Fibroblast of the aortic adventitia (primary cell): Measurements from ENCODE around the gene GAL3ST2. TPM values are rescaled to one million over a fixed set of nuclear protein-coding genes. Genes with fewer than 3 reads are reported as not detected.
"Not testable (repeated sequence)": the region's sequence is repeated elsewhere in the genome, so short reads cannot be mapped to it uniquely, and the experiment has no call there.

ENCODE experiments used
- DNase-seq: peaks from one replicate; pipeline ENCODE4 v3.0.0-alpha.2; 2010; ENCODE audit warnings: low read depth
- H3K4me3 ChIP-seq: 2 replicates; pipeline ENCODE4 v1.5.1; 2011; ENCODE audit warnings: low read depth, mild to moderate bottlenecking, control low read depth, low read length, moderate library complexity
- total RNA-seq: library from RNA; depleted of rRNA; stranded (reverse); fragments of >200 nt; gene quantifications from 2 replicates; pipeline ENCODE4 v1.2.3, GENCODE V29; 2012; ENCODE audit warnings: low replicate concordance
- TF ChIP-seq, protein P1 (sequence below): IDR thresholded peaks from 2 replicates; pipeline ENCODE4 v1.5.1; 2011; ENCODE audit warnings: mild to moderate bottlenecking, low read length, control low read depth, inconsistent platforms; ENCODE audit not compliant: insufficient read depth

Gene GAL3ST2
- total RNA-seq, 1 donor = not detected

DNA sequence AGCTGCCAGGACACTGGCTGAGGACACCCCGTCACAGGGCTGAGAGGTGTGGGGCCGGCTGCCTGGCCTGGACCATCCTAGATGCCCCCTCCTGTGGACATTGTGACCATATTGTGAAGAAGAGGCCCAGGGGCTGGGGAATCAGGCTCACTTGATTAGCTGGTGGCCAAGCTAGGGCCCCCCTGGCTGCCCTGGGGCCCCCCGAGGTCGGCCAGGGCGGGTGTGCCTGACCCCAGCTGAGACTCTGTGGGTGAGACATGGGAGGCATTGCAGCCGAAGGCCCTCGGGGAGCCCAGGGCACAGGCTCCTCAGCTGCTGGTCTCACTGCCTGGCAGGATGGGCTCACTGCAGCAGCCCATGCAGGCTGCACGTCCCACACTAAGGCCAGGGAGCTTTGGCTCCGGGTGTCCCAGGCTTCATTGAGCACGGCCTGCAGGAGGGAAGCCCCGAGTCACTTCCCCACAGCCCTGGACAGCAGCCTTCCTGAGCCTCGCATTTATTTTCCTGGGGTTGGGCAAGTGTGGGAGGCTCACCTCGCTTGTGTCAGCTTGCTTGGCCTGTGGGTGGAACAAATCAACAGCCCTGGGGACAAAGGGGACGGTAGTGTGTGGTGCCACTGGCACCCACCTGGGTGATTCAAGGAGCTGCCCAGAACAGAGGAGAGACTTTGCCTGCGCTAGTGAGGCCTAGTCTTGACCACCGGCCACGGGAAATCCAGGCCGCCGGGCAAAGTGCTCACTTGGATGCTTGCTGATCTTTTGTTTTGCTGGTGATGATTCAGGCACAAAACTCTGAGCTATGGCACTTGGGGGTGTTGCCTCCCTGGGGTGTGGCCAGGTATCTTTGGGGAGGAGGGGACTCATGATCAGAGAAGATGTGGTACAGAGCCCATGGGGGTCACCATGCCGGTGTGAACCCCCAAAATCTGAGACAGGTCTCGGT is 1.3 kb downstream of the GAL3ST2 start:
- no peak for DNase-seq
- no peak overlapping the region for H3K4me3 ChIP-seq
- TF ChIP-seq, protein P1, sequence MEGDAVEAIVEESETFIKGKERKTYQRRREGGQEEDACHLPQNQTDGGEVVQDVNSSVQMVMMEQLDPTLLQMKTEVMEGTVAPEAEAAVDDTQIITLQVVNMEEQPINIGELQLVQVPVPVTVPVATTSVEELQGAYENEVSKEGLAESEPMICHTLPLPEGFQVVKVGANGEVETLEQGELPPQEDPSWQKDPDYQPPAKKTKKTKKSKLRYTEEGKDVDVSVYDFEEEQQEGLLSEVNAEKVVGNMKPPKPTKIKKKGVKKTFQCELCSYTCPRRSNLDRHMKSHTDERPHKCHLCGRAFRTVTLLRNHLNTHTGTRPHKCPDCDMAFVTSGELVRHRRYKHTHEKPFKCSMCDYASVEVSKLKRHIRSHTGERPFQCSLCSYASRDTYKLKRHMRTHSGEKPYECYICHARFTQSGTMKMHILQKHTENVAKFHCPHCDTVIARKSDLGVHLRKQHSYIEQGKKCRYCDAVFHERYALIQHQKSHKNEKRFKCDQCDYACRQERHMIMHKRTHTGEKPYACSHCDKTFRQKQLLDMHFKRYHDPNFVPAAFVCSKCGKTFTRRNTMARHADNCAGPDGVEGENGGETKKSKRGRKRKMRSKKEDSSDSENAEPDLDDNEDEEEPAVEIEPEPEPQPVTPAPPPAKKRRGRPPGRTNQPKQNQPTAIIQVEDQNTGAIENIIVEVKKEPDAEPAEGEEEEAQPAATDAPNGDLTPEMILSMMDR = no peak

DNA sequence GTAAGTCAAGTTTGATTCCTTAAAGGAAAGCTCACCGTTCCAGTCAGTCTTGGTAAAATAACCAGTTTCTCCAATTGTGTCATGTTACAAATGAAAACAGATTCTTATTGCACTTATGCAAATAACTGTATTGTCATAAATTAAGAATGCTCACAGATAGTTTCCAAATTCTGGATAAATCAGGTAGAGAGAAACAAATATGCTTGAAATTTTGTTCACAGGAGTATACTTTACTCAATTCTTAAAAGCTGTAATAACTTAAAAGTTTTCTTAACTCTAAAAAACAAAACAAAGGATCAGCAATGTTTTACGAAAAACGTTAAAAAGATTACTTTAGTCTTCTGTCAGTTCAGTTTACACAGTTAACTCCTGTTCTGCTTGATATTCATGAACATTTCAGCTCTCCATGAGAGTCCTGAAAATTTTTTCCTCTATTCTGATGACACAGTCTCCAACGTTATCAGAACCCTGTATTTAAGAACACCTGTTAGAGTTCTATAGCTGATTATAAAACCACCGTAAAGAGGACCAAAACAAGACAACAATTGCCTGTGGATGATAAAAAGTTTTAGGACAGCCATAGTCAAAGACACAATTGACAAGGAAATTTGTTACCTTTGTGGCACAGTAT is 4.4 kb downstream of the GAL3ST2 start:
- DNase-seq = no peak
- TF ChIP-seq, protein P1 = no peak
- H3K4me3 ChIP-seq = no peak overlapping the region

DNA sequence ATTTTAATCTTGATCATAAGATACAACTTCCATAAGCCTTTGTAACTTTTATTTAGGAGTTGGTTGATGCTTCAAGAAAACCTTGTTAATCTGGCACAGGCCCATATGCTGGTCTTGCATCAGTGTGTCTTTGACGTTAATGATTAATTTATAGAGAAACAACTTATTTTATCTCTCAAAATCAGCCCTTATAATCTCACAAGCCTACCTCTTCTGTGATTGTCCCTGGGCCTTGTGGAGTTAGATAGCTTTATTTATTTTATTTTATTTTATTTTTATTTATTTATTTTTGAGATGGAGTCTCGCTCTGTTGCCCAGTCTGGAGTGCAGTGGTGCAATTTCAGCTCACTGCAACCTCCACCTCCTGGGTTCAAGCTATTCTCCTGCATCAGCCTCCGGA is 5.4 kb downstream of the GAL3ST2 start:
- DNase-seq, H3K4me3 ChIP-seq: not testable (repeated sequence)

DNA sequence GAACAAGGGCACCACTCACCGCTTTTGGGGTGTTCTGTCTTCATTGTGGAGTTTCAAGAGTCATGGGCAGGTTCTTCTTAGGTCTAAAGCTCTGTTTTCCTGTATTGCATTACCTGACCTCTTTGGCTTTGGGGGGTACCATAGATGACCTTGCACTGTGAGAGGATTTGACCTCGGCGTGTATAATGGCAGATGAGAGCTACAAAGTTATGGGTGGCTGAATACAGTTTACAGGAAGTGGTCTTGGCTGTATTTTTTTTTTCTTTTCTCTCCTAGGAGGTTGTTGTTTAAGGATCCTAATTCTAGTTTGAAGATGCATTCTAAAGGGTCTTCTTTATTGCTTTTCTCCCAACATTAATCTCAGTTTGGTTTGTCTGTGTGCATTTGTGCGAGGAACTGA is 11.5 kb downstream of the GAL3ST2 start:
- TF ChIP-seq, protein P1 = no peak
- DNase-seq = no peak
- H3K4me3 ChIP-seq = no peak overlapping the region

DNA sequence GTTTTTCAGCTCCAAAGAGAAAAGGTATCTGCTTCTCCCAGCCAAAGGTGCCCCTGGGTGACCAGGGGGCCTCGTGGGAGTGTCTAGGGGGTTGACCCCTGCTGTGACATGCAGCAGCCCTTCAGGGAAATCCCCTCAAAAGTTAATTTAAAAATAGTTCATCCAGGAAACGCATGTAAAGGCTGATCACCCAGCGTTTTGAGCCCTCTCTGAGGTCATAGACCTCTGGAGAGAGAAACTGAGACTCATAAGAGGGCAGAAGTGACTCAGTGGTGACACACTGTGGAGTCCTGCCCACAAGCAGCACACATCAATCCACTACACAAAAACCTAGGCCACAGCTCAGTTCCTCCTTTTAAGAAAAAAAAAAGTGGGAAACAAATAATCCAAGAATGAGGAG is 11.9 kb downstream of the GAL3ST2 start:
- TF ChIP-seq, protein P1 = no peak
- DNase-seq = no peak
- no peak overlapping the region for H3K4me3 ChIP-seq

DNA sequence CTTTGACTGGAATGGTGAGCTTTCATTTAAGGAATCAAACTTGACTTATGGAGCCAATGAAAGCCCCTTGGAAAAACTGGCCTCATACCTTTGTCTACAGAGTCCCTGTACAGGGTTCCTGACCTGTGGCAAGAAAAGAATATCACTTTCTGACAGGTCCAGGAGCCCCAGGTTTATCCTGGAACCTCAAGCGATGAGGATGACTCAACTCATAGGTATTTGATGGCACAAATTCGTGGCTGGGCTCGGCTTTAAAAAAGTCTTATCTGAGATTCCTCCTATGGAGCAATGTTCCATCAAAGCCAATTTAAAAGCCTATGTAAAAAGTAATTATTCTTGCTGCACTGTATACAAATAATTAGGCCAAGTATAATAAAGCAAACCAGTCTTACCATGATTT is 14.8 kb downstream of the GAL3ST2 start:
- not testable (repeated sequence) for H3K4me3 ChIP-seq
- peak; percentile 66 for DNase-seq

DNA sequence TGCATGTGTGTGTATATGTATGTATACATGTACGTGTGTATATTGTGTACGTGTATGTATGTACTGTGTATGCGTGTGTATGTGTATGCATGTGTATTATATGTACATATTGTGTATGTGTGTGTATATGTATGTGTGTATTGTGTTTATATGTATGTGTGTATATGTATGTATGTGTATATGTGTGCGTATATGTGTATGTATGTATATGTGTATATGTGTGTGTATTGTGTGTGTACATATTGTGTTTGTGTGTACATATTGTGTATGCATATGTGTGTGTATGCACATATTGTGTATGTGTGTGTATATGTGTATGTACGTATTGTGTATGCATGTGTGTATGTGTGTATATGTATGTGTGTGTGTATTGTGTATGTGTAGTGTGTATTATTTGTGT is 16.8 kb downstream of the GAL3ST2 start:
- TF ChIP-seq, protein P1 = no peak
- DNase-seq = no peak
- H3K4me3 ChIP-seq = no peak overlapping the region
